GM12801 (cell line): ENCODE results near the gene MYO5B.

ENCODE experiments used
- TF ChIP-seq, protein P1 (sequence below): IDR thresholded peaks from one replicate; pipeline ENCODE4 v1.5.1; 2011; ENCODE audit warnings: control low read depth; ENCODE audit not compliant: insufficient read length; ENCODE audit errors: extremely low read depth

Gene MYO5B

DNA sequence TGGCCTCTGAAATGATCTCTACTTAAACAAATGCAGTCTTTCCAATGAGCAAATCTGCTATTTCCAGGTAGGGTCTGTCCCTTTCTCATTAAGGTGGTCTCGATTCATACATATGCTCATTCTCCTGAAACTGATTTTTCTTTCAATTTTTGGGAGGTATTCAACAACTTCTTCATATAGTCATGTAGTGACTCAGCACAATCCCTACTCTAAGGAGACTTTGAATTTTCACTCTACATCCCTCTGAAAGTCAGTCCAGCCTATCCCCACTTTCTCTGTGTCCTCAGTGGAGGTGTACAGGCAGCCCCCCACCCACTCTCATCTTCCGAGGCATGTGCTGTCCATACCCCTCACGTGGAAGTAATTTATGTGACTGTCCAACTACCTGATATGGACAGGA, 281.7 kb downstream of the MYO5B start:
- TF ChIP-seq, protein P1, sequence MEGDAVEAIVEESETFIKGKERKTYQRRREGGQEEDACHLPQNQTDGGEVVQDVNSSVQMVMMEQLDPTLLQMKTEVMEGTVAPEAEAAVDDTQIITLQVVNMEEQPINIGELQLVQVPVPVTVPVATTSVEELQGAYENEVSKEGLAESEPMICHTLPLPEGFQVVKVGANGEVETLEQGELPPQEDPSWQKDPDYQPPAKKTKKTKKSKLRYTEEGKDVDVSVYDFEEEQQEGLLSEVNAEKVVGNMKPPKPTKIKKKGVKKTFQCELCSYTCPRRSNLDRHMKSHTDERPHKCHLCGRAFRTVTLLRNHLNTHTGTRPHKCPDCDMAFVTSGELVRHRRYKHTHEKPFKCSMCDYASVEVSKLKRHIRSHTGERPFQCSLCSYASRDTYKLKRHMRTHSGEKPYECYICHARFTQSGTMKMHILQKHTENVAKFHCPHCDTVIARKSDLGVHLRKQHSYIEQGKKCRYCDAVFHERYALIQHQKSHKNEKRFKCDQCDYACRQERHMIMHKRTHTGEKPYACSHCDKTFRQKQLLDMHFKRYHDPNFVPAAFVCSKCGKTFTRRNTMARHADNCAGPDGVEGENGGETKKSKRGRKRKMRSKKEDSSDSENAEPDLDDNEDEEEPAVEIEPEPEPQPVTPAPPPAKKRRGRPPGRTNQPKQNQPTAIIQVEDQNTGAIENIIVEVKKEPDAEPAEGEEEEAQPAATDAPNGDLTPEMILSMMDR: no peak

DNA sequence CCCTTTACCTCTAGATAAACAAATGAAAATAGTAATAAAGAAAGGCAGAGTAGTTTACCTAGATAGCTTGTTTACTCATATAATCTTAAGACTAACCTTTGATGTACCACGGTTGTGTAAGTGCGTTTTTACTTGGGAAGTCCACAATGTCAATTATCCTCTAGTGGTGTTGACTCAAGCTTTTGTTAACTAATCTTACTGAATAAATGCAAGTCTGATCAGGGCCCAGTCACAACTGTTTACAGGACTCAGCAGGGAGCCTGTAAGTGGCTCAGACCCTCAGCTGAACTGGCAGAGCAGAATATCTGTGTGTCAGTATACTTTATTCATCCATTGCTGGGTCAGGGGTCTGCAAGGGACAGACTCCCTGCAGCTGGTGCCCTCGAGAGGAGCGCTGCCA, 283.5 kb downstream of the MYO5B start:
- TF ChIP-seq, protein P1: no peak

DNA sequence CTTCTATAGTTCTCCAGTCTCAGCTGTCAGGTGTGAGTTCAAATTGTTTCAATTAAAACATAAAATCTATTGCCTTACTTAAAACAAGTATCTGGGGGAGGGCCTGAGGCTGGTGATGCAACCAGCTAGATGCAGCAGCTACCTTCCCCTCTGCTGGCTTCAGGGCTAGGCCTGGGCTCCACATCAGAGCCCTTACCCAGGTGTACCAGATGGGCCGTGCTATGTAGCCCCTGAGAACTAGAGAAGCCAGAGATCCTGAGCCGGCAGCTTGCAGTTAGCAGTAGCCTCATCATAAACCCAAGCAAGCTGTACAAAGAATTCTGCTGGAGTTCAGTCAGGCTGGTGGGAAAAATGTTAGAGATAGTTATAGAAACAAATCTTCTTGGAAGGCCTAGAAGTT, 284.0 kb downstream of the MYO5B start:
- TF ChIP-seq, protein P1: no peak

DNA sequence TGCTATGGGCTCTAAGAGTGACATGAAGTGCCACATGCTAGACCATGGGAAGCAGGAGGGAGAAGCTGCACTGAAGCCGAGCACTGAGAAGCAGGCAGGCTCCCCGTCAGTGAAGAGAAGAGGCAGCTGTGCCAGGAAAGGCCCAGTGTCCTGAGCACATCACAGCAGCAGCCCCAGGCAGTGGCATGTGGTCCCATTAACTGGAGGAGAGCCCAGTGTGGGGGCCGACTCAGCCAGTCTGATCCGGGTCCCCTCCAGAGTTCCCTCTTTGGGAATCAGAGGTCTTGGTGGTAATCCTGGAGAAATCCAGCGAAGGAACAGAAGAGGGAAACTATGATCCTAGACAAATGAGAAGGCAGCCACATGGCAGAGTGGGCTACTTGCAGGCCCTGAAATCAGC, 284.9 kb downstream of the MYO5B start:
- TF ChIP-seq, protein P1: no peak

DNA sequence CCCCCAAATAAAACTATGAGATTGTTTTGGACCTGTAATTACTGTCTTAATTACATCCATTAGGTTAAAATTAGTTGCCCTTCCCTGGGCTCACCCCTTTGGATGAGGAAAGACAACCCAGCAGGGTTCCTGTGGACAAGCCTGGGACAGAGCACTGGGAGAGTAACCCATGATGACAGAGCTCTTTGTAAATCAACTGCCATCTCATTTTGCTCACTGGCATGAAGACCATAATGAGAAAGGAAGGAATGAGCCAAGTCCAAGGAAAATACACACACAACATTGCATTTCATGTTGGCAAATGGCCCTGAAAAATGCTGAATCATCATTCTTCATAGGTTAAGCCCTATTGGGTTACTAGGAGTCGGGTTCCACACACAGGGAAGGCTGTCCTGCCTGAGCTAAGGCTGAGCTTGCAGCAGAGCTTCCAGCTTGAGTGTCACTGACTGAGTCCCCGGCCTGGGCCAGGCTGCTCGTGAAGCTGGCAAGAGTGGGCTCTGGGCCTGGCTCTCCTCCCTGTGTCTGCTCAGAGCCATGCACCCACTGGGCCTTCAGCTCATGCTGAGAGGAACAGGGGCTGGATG, 287.5 kb downstream of the MYO5B start:
- TF ChIP-seq, protein P1: no peak

DNA sequence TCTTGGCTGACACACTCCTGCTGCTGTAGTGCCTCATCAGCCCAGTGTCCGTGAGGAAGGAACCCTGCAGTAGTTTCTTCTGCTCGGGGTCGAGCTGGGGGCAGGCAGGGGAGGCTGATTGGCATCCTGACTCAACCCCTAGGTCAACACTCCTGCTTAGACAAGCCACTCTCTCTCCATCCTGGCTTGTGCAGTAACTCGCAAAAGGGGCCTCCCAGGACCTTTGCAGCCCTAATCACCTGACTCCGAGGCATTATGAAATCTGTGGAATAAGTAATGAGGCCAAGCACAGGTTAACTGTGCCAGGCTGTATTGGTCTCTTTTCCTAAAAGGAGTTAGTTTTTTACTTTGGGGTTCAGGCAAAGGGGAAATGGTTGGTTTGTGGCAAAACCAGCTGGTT, 289.2 kb downstream of the MYO5B start:
- TF ChIP-seq, protein P1: no peak

DNA sequence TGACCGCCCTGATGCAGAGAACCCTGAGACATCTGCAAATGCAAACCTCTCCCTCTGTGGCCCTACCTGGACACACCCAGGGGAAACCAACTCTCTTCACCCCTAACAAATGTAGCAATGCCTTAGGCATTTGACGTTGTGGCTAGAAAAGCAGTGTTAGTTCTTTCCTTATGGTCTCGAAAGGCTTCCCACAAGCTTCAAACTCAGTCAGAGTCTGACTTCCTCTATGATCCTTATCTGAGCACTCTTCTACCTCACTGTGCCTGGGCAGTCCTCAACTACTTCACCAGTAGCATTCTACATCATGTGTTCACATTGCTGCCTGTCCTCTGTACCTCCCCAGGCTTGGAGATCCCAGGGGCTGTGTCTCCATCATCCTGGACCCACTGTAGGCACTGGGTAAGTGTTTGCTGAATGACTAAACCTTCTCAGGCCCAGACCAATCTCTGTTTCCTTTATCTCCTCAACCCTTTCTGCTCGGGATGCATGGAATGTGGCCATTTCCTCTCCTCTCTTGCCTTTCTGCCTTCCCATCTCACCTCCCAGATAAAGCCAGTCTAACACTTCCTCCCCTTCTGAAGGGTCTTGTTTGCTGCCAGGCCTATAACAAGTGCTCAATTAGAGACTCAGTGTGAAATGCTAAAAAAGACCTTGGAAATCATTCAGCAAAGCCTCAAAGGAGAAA, 289.9 kb downstream of the MYO5B start:
- TF ChIP-seq, protein P1: no peak
